NCI-H1092 (cell line): ENCODE results near the gene TSGA10IP.

Source experiments
- DNase-seq: peaks from one replicate; lab custom pipeline; 2025; lab: John Stamatoyannopoulos, UW

Gene TSGA10IP

DNA sequence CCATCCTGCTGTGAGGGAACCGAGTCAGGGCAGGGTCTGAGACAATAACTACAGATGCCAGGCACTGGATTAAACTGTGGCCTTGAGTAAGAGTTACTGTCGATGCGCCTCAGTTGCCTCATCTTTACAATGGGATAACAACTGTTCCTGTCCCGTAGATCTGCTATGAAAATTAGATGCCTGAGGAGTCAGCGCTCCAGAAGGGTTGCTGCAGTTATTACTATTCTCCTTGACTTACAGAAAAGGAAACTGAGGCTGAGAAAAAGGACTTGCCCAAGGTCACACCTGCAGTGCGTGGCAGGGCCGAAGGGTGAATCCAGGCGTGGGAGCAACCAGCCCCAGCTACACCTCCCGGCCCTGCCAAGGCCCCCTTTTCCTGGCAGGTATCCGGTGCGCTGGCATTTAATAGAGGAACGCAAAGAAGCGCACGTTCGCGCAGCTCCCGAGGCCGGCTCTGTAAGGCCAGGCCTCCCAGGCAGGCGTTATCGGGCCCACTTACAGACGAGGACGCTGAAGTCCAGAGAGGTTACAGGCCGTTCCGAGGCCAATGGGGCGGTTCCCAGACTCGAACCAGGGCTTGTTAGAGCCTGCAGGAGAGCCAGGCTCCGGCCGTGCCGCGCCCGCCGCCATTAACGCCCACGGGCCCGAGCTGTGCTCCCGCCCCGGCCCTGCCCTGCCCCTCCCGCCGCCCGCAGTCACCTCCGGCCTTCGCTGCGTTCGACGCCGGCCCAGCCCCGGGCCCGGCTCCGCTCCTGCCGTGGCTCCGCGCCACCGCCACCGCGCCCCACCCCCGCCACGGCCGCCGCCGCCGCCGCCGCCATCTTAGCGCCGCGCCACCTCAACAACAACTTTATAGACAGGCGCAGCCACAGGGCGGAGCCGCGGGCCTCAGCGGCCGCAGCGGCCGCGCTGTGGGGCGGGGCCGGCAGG is 26.8 kb upstream of the TSGA10IP start, which contains the start of gene C11orf68:
C11orf68 (minus strand) TSS at position 852 of the 930 bp plus-strand sequence; CDS start at position 821, 31 bp downstream.
- DNase-seq = peak; percentile 40

GRCh38 chr11:65919141-65919572 is 26.1 kb upstream of the TSGA10IP start, which contains the start of gene DRAP1:
TSS of gene DRAP1 (plus strand) at chr11:65919426. CDS start at chr11:65919502, 76 bp downstream.
- DNase-seq = peak; percentile 98

DNA sequence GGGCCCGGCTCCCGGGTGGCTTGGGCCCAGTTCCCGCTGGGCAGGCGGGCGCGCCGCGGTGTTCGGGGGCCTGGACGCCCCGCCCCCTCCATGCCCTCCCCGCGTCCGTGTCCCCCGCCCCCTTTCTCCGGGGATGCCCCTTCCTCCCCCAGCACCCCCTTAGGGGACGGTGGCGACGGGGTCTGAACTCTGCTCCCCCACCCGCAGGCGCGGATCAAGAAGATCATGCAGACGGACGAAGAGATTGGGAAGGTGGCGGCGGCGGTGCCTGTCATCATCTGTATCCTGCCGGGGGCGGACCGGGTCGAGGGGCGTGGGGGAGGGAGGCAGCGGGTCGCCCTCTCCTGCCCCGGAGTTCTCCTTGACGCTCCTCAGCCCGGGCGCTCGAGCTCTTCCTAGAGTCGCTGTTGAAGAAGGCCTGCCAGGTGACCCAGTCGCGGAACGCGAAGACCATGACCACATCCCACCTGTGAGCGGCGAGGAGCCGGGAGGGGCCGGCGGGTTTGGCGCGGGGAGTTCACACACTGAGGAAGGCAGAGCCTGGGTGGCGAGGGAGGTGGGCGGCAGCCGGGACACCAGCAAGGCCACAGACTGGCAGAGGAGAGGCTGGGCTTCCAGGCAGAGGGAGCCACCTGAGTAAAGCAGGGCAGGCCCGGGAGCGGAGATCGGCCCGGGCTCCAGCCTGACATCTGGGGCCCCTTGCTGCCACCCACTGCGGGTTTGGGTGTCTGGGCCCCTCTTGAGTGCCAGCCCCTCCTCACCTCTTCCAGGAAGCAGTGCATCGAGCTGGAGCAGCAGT is 25.5 kb upstream of the TSGA10IP start:
- no peak for DNase-seq

DNA sequence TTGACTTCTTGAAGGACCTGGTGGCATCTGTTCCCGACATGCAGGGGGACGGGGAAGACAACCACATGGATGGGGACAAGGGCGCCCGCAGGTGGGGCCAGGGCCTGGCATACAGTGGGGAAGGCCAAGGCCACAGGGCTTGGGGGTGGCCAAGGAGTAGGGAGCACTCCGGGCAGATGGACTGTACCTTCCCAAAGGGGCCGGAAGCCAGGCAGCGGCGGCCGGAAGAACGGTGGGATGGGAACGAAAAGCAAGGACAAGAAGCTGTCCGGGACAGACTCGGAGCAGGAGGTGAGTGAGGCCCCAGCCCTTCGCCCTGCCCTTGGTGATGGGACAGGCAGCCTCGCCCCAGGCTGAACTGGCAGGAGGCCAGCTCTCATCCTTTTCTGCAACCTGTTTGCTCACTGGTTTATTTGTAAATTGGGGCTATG is 24.9 kb upstream of the TSGA10IP start:
- no peak for DNase-seq

DNA sequence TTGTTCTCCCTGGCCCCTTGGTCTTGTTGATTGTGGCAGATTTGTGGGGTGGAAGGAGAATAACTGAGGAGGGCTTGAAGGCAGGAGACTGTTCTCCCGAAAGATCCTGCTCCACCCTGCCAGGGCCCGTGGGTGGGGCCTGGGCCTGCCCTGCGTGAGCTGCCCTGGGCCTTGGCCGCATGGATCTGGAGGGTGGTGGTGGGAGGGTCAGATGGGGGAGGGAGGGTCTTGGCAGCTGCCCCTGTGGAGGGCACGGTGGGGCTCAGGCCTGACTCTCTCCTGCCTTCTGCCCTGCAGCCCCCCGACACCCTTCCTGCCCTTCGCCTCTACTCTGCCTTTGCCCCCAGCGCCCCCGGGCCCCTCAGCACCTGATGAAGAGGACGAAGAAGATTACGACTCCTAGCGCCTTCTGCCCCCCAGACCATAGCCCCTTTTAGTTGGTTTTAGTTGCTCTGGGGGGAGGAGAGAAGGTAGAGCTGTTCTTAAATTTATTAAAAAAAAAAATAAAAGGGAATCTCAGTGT is 24.2 kb upstream of the TSGA10IP start:
- no peak for DNase-seq

DNA sequence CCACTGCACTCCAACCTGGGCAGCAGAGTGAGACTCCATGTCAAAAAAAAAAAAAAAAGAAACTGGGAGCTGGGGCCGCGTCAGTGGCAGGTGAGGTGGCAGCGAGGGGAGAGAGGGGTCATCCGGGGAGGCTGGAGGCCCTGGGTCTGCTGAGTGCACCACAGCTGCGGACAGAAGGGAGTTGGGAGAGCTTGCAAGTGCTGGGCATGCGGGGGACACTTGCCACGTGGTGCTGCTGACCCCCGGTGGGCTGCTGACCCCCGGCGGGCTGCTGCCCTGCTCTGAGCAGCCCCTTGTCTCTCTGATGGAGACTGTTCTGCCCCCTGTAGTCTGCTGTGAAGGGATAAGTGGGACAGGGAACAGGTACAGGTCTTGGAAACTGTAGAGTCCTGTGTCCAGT is 23.4 kb upstream of the TSGA10IP start:
- DNase-seq = no peak

GRCh38 chr11:65922565-65922964 is 22.7 kb upstream of the TSGA10IP start:
- DNase-seq = no peak

DNA sequence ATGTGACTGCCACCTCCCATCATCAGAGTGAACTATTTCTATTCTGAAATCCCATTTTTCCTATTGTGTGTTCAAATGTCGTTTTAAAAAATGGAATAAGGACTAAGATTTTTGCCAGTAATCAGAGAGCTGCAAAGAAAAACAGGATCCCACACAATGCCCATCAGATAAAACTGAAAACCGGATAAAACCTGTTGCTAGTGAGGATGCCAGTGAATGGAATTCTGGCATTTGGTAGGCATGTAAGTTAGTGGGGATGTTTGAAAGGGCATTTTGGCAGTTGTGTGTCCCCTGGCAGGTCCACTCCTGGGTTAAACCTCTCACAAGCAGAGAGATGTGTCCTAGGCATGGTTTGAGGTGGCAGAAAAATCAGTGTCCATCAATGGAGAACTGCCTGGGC is 19.9 kb upstream of the TSGA10IP start:
- no peak for DNase-seq

GRCh38 chr11:65927904-65928397 is 17.3 kb upstream of the TSGA10IP start:
- DNase-seq = no peak

DNA sequence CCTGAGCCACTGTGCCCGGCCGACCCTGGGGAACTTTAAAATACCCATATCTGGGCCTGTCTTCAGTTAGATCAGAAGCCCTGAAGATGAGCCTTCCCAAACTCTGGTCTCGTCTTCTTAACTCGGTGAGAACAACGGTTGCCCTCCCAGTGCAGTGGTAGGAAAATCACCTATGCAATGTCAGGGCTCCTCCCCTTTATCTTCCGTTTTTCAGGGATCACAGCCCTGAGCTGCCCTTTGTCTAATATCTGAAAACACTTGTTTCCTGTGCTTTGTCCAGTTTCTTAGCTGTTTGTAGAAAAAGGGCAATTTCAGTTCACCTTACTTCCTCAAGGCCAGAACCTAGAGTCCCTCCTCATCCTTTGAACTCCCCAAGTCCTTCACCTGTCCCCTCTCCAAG is 16.6 kb upstream of the TSGA10IP start:
- no peak for DNase-seq

DNA sequence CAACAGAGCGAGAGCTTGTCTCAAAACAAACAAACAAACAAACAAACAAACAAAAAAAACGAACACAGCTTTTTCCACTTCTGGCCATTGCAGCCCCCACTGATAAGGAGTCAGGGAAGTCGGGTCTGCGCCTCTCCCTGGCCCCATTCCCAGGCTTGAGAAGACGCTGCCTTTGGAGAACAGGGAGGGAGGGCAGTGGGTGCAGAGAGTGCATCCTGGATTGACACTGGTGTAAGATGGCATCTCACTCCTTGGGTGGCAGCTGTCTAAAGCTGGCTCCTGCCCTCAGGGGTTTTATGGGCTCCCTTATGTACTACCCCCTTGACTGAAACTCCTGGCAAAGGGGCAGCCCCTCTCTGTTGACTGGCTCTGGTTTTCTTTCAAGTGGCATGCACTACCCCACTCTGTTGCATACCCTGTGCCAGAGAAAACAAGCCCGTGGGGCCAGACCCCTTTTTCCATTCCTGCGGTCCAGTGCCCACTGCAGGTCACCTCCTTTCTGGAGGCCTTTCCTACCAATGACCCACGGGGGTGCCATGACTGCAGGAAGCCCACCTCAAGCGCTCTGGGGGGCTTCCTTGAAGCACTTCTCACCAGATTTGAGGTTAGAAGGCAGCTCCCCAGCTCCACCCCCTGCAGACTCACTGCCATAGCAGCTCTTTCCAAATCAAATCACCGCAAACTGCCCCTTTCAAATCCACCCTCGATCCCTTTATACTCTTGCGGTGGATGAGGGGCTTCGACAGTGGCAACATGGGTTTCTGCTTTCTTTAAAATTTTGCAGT is 13.3 kb upstream of the TSGA10IP start:
- no peak for DNase-seq

- DNase-seq = no peak
Observed at GRCh38 chr11:65932558-65932919, 12.7 kb upstream of the TSGA10IP start.

DNA sequence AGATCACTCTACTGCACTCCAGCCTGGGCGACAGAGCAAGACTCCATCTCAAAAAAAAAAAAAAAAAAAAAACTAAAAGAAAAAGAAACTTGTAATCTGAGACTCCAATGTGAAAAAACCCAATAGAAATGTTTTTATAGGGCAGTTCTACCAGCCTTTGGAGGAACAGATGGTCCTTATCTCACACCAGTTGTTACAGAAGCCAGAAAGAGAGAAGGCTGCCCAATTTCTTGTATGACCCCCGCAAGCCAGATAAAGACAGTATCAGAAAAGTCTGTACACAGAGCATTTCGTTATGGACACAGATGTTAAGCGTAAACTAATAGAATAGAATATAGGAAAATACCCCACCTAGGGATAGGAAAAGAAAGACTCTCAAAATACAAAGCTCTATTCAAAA is 11.3 kb upstream of the TSGA10IP start:
- no peak for DNase-seq

- DNase-seq = no peak
Observed at GRCh38 chr11:65937766-65938165, 7.5 kb upstream of the TSGA10IP start.

DNA sequence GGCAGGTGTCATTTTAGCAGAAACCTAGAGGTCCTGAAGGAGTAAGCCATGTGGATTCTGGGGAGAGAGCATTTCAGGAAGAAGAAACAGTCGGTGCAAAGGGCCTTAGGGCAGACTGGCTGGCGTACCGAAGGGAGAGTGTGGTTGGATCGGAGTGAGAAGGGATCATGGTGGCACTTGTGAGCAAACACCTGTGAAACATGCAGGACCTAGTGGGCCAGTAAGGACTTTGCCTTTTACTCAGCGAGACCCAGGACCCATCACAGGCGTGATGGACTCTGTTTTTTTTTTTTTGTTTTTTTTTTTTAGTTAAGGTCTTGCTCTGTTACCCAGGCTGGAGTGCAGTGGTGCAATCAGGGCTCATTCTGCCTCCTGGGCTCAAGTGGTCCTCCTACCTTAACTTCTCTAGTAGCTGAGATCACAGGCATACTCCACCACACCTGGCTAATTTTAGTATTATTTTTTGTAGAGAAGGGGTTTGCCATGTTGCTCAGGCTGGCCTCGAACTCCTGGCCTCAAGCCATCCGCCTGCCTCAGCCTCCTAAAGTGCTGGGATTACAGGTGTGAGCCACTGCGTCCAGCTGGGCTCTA is 3.5 kb upstream of the TSGA10IP start:
- DNase-seq = no peak

- no peak for DNase-seq
Observed at GRCh38 chr11:65942531-65942930, 2.7 kb upstream of the TSGA10IP start.

DNA sequence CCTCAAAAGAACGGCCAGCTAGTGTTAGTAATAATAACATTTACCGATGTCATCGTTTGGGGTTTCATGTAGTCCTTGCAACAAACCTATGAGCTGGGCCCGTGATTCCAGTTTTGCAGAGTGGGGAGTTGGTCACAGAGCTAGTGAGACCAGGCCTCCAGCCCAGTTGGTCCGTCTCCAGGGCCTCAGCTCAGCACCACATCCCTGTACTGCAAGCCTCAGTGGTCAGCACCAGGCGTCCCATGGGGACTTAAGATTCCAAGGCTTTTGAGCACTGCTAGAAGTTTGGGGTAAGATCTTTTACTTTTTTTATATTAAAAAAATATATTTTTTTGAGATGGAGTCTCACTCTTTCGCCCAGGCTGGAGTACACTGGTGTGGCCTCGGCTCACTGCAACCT is 1.1 kb upstream of the TSGA10IP start:
- no peak for DNase-seq

GRCh38 chr11:65944767-65945166 is 513 bp upstream of the TSGA10IP start:
- no peak for DNase-seq

GRCh38 chr11:65945941-65946558 is 770 bp downstream of the TSGA10IP start:
- DNase-seq = no peak

GRCh38 chr11:65946655-65947054 is 1.4 kb downstream of the TSGA10IP start:
- DNase-seq = no peak

DNA sequence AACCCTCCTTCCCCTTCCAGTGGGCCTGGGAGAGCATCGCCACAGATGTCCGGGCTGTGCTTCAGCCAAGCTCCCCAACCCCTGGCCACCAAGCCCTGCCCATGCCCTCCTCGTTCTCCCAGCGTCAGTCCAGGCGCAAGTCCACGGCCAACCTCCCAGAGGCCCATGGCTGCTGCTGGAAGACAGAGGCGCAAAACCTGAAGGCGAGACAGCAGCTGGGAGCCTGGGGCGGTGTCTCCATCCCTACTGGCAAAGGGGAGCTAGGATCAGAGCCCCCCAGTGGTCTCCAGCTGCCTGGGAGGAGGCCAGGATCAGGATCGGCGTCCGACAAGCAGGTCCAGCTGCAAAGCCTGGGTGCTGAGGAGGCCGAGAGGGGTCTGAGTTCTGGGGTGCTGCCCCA is 1.9 kb downstream of the TSGA10IP start:
- no peak for DNase-seq
